NCI-H524 treated with DMSO at 0.1 percent for 48 hours (cell line): ENCODE results near the gene WSCD2.

Experiments used
- DNase-seq: peaks from one replicate; lab custom pipeline; 2025; lab: John Stamatoyannopoulos, UW

WSCD2 gene

DNA sequence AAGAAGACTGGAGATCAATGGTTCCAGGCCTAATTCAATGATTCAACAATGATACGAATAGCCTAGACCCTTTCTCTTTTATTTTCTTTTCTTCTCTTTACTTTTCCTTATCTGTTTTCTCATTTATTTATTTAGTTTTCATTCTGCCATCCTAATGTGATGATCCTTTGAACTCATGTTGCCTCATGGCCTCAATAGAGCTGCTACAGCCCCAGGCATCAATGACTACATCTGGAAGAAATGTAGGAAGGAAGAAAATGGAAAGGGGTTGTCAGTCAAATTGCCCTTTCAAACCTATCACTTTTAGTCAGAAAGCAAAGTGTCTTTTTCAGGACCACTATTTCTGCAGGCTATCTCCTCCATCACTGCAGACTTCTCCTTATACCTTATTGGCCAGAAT lies 140.1 kb downstream of the WSCD2 start:
- DNase-seq, result no peak

DNA sequence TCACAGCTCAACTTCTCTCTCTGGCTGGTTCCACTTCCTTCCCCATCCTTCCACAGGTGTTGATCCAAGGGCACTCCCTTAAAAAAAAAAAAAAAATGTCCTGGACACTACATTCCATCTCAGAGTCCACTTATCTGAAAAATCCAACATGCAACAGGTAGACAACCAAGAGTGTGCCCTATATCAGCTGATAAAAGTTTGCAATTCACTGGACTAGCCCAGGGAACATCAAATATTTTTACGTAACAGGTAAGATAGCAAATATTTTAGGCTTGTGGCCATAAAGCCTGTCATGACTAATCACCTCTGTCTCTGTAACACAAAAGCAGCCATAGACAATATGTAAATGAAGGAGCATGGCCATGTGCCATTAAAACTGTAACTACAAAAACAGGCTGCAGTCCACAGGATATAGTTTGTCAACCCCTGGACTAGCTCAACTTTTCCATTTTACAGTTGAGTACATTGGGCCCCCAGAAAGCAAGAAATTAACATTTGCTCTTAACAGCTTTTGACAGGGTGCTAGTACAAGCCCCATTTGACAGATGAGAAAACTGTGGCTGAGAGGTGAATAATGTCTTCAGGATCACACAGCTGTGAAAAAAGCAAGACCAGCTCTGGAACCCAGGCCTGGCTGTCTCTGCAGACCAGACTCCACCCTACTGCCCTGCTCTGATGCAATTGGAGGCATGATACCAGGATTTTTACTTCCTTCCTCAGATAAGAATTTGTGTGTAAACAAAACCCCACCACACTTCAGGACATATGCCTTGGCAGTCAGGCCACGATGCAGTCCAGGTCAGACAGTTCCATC lies 141.2 kb downstream of the WSCD2 start:
- no peak for DNase-seq

DNA sequence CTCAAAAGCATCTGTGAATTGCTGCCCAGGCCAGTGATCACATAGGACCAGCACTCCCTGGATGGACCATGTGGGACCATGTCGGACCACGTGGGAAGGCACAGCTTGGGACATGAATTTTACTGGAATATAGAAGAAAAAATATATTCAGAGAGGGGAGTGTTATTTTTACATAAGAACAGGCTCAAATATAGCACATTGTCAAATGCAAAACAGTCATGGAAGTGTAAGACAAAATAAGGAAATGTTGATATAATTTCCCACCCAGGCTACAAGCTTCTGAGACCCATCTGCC lies 141.7 kb downstream of the WSCD2 start:
- DNase-seq, result no peak

DNA sequence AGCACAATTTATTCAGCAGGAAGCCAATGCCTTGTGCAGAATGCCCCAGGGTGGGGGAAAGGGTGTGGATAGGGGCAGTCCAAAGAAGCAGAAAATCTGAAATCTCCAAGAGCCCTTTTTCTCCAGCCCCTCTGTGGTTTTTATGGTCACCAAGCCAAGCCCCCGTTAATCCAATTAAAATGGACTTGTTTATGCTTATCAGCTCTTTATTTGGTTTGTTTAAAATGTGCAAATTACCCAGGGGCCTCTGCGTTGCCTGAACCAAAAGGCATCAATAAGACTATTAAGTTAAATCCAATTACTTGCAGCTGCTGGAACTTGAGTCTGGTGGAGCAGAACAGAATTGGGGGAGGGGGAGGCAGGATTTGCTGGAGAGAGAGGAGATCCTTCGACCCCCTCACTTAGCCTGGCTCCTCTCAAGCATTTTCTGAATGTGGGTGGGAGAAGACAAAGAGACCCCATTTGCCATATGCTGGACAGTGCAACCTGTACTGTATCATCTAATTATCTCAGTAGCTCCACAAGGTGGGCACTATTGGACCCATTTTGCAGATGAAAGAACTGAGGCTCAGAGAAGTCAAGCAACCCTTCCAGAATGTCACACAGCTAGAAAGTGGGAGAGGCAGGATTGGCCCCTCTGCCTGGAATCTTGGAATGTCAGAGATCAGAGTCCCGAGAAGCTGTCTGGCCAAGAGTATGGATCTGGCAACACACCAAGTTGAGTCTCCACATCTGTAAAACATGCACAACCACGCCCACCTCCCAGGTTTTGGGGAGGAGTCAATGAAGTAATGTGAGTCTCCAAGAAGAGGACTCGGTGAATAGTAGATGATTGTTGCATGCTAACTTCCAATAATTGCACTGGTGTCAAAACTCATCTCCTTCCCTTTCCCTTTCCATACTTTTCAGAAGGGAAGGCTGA lies 143.1 kb downstream of the WSCD2 start:
- peak; percentile 81 for DNase-seq

DNA sequence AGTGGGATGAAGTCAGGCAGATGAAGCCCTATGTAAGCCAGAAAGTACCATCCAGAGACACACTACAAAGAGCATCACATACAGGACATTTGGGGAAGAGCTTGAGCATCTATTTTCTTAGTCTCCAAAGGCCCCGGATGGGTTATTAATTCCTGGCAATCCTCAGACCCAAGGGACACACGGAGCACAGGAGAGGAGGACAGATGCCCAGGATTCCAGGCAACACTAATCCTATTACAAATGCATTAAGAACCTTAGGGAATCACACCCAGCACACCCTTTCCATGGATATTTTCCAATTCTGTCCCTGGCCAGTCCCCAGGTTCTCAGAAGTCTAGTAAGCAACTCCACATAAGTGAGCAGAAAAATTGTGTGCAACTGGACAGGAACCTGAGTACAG lies 144.1 kb downstream of the WSCD2 start:
- peak; percentile 98 for DNase-seq

GRCh38 chr12:108277613-108278012 lies 148.5 kb downstream of the WSCD2 start:
- DNase-seq, result no peak

- no peak for DNase-seq
These were observed 153.1 kb downstream of the WSCD2 start for GRCh38 chr12:108282160-108282559.

DNA sequence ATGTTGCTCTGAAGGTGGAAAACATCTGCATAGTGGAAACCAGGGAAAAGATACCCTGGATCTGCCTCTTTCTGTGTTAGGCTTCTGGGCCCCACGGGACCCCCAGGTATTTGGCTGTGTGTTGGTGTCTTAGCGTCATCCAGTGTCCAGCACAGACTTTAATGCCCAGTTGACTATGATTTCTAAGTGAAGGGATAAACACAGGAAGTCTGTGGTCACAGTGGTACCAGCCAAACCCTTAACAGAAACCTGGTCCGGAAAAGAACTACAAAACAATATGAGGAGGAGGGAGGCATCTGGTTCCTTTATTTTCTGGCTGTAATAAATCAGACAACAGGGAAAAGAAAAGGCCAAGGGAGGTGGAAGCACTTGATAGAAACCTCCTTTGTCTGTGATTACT lies 153.6 kb downstream of the WSCD2 start:
- DNase-seq, result no peak

DNA sequence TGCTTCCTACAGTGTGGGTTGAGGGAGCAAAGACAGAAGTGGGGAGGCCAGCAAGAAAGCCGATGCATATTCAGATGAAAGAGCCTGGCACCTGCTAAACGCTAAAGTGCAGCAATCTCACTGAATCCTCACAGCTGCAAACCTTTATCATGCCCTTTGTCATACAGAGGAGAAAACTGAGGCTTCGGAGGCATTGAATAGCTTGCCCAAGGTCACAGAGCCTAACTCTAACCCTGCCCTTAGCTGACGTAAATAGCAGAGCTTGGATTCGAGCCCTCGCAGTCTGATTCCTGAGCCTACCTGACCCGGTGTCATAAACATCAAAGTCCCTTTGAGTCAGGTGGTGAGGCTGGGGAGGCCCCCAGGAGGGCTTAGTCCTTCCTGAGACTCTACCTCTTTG lies 155.1 kb downstream of the WSCD2 start:
- no peak for DNase-seq

DNA sequence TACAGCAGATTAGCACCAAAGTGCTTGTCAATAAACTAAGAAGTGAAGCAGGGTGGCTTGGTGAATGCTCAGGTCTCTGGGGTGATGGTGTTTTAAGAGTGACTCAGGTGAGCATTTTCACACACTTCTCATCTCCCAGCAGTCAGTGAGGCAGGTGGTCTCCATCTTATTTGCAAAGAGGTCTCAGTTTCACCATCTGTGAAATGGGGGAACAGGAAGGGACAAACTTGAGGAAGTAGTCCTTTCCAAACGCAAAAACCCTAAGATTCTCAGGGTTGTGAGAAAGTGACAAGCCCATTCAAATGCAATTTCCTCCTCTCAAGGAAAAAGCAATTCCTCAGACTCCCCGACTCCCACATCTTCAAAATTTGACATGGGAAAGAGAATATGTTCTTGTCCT lies 155.9 kb downstream of the WSCD2 start:
- no peak for DNase-seq

DNA sequence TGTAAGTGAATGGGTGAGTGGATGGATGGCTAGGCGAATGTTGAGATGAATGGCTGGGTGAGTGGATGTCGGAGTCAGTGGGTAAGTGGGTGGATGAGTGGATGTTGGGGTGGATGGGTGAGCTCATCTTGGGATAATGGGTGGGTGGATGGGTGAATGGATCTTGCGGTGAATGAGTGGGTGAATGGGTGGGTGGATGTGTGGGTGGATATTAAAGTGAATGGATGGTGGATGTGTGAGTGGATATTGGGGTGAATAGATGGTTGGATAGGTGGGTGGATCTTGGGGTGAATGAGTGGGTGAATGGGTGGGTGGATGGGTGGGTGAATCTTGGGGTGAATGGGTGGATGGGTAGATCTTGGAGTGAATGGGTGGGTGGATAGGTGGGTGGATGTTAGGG lies 158.1 kb downstream of the WSCD2 start:
- no peak for DNase-seq

- DNase-seq, result no peak
These were observed 160.5 kb downstream of the WSCD2 start for GRCh38 chr12:108289350-108290161.

DNA sequence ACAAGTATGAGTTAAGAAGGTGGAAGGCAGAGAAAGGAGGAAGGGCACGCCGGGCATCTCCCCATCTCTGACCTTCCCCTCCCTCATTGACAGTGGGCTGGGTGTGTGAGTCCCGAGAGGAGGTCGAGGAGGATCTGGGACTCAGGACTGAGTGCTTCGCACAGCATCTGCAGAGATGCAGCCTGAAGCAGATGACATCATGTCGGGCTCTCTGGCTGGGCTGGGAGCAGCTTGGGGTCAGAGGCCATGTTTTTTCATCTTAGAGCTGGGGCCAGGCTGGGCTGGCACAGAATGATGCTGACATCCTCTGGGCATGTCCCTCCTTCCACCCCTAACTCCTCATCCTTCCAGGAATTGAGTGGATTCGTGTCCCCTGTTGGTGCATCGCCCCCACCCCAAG lies 166.6 kb downstream of the WSCD2 start:
- DNase-seq, result no peak

- DNase-seq, result no peak
These were observed 167.9 kb downstream of the WSCD2 start for GRCh38 chr12:108296945-108297344.

DNA sequence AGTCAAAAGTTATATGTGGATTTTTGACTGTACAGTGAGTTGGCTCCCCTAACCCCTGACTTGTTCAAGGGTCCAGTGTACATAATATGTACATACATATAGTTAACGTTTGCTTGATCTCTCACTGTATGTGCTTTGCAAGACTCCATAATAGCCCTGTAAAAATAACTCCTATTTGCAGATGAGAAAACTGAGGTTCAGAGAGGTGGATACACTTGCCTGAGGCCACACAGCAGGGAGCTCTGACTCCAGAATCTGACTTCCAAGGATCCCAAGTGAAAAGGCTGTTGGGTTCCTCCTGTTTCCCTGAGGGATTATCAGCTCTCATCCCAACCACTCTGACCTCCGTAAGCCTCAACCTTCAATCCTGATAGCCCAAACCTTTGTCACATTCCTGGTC lies 168.3 kb downstream of the WSCD2 start:
- no peak for DNase-seq

DNA sequence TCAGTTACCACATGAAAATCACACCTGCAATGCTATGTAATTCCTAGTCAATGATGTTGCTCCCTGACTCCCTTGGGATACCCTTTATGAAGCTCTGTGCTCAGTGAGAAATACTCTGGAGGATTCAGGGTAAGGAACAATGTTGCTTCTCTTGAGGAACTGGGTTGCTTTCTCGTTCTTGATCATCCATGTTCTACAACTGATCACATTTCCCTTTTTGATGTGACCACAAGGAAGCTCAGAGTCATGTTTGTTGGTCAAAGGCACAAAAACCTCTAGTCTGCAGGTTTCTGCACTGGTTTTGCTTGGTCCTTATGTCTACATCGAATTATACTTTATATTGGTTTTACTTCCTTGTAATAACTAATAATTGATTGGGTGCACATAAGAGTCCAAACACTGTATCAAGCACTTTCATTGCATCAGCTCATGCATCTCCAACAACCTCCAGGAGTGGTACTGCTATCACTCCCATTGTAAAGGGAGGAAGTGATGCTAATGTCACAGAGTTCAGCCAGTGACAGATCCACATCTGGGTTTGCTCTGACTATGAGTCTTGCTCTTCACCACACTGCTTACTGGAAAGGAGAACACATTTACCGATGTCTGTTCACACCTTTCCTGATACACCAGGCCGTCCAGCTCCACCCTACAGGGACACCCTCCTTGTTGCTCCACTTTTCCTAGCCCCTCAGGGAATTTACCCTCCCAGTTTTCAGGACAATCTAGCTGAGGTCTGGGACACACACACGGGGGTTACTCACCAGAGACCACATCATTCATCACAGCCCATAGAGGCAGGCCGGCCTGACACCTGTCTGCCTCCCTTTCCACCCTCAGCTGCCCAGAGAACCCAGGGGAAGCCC lies 169.0 kb downstream of the WSCD2 start:
- DNase-seq, result no peak

GRCh38 chr12:108298761-108299275 lies 169.7 kb downstream of the WSCD2 start:
- no peak for DNase-seq

- peak; percentile 87 for DNase-seq
These were observed 170.4 kb downstream of the WSCD2 start for GRCh38 chr12:108299516-108299915.
